ENCODE measurements around the gene CXCL8. TPM values are rescaled to one million over a fixed set of nuclear protein-coding genes. Genes with fewer than 3 reads are reported as not detected.

The CXCL8 gene
- total and polyA plus RNA-seq, 3 donors from 2014 or later = 0.66 TPM; not detected in 2

- no peaks in the 10 kb centered on the region for H3K9me3 ChIP-seq
- H3K4me1 ChIP-seq = no peaks in the 10 kb centered on the region
- no peak overlapping the region for H3K4me3 ChIP-seq
- no peak for DNase-seq
- 92 to 93% methylated on average over 6 of the region's 6 CpGs for WGBS, 2 donors
- no peaks in the 10 kb centered on the region for H3K36me3 ChIP-seq (ENCODE audit: low read depth, missing control alignments)
- intact Hi-C loops (cut with DNase I; ENCODE audit: low total_unique reads) = no loop called here
- H3K27me3 ChIP-seq = no peaks in the 10 kb centered on the region
- H3K27ac ChIP-seq = no peak overlapping the region
- no peak for TF ChIP-seq POLR2A (IDR thresholded peaks at IDR 0.05)
- no peak for TF ChIP-seq CTCF (IDR thresholded peaks at IDR 0.05)
Measured at GRCh38 chr4:73723928-73724327, 16.4 kb upstream of the CXCL8 start.

- 91 to 96% methylated on average over 4 of the region's 4 CpGs for WGBS, 2 donors
- TF ChIP-seq CTCF (IDR thresholded peaks at IDR 0.05) (no peak), POLR2A (IDR thresholded peaks at IDR 0.05) (no peak)
- Histone ChIP-seq H3K9me3 (no peaks in the 10 kb centered on the region), H3K4me3 (no peak overlapping the region), H3K36me3 (ENCODE audit: low read depth, missing control alignments) (no peaks in the 10 kb centered on the region), H3K27ac (no peak overlapping the region), H3K4me1 (no peaks in the 10 kb centered on the region), H3K27me3 (no peaks in the 10 kb centered on the region)
- no peak for DNase-seq
- intact Hi-C loops (cut with DNase I; ENCODE audit: low total_unique reads) = no loop called here
Measured at GRCh38 chr4:73725510-73725909, 14.9 kb upstream of the CXCL8 start.

- no peak for DNase-seq
- Histone ChIP-seq H3K4me1 (no peaks in the 10 kb centered on the region), H3K27ac (no peak overlapping the region), H3K36me3 (ENCODE audit: low read depth, missing control alignments) (no peaks in the 10 kb centered on the region), H3K27me3 (no peaks in the 10 kb centered on the region), H3K4me3 (no peak overlapping the region), H3K9me3 (no peaks in the 10 kb centered on the region)
- TF ChIP-seq POLR2A (IDR thresholded peaks at IDR 0.05) = no peak
- TF ChIP-seq CTCF (IDR thresholded peaks at IDR 0.05) = no peak
- intact Hi-C loops (cut with DNase I; ENCODE audit: low total_unique reads) = no loop called here
- WGBS, 2 donors = 38 to 66% methylated on average over 1 of the region's 1 CpG
Measured at GRCh38 chr4:73725985-73726384, 14.4 kb upstream of the CXCL8 start.

- Histone ChIP-seq H3K9me3 (no peaks in the 10 kb centered on the region), H3K4me1 (no peaks in the 10 kb centered on the region), H3K27me3 (no peaks in the 10 kb centered on the region), H3K4me3 (no peak overlapping the region), H3K27ac (no peak overlapping the region), H3K36me3 (ENCODE audit: low read depth, missing control alignments) (no peaks in the 10 kb centered on the region)
- intact Hi-C loops (cut with DNase I; ENCODE audit: low total_unique reads) = no loop called here
- no peak for DNase-seq
- TF ChIP-seq POLR2A (IDR thresholded peaks at IDR 0.05) (no peak), CTCF (IDR thresholded peaks at IDR 0.05) (no peak)
- 88 to 92% methylated on average over 8 of the region's 8 CpGs for WGBS, 2 donors
Measured at GRCh38 chr4:73727685-73728084, 12.7 kb upstream of the CXCL8 start.

GRCh38 chr4:73728091-73728741 is 12.2 kb upstream of the CXCL8 start:
- intact Hi-C loops (cut with DNase I; ENCODE audit: low total_unique reads) = no loop called here
- H3K27ac ChIP-seq = no peak overlapping the region
- TF ChIP-seq CTCF (IDR thresholded peaks at IDR 0.05) (no peak), POLR2A (IDR thresholded peaks at IDR 0.05) (no peak)

More at GRCh38 chr4:73728091-73728741, 12.2 kb upstream of the CXCL8 start:
- H3K9me3 ChIP-seq = no peaks in the 10 kb centered on the region
- peaks cover 2% of the 10 kb centered on the region for H3K4me1 ChIP-seq
- 91 to 92% methylated on average over 6 of the region's 6 CpGs for WGBS, 2 donors
- no peaks in the 10 kb centered on the region for H3K27me3 ChIP-seq
- no peak overlapping the region for H3K4me3 ChIP-seq
- no peak for DNase-seq
- H3K36me3 ChIP-seq (ENCODE audit: low read depth, missing control alignments) = no peaks in the 10 kb centered on the region
